Lung (tissue), 12 donors: Measurements from ENCODE around the gene ATXN2. TPM values are rescaled to one million over a fixed set of nuclear protein-coding genes. Genes with fewer than 3 reads are reported as not detected.
A peak's percentile ranks its signal among the peaks of the same experiment; 100 is the strongest.

Experiments used
- ATAC-seq: fragments of 200-7000 bp; cut with Tn5 transposase; one replicate; pipeline ENCODE4 v1.9.1; 2020; ENCODE audit warnings: moderate number of reproducible peaks; ENCODE audit not compliant: insufficient read depth, low FRiP score
- DNase-seq, 3 donors: peaks; one replicate each; pipeline ENCODE4 v3.0.0-alpha.2; 2013 to 2017
- H3K27ac ChIP-seq, 2 donors: one replicate each; pipeline ENCODE4 v1.5.1; 2013; ENCODE audit warnings: mild to moderate bottlenecking in 2 of 2, moderate library complexity in 2 of 2, control low read depth in 1 of 2, inconsistent platforms in 1 of 2, low read depth in 1 of 2, low read length in 1 of 2
- H3K27me3 ChIP-seq, 3 donors: one replicate each; pipeline ENCODE4 v1.5.1; 2013; ENCODE audit warnings: low read length in 2 of 3; ENCODE audit not compliant: control insufficient read depth in 3 of 3, insufficient read depth in 3 of 3
- H3K36me3 ChIP-seq, 4 donors: one replicate each; pipeline ENCODE4 v1.5.1; 2013; ENCODE audit warnings: low read length in 4 of 4, mild to moderate bottlenecking in 1 of 4, moderate library complexity in 1 of 4; ENCODE audit not compliant: control insufficient read depth in 4 of 4, insufficient read depth in 4 of 4
- H3K4me1 ChIP-seq, 5 donors: one replicate each; pipeline ENCODE4 v1.5.1; 2013; ENCODE audit warnings: low read length in 5 of 5, mild to moderate bottlenecking in 2 of 5, moderate library complexity in 1 of 5; ENCODE audit not compliant: control insufficient read depth in 5 of 5, insufficient read depth in 5 of 5
- H3K4me3 ChIP-seq: one replicate; pipeline ENCODE4 v1.5.1; 2013; ENCODE audit warnings: mild to moderate bottlenecking, control low read depth, moderate library complexity
- H3K9ac ChIP-seq, 2 donors: one replicate each; pipeline ENCODE4 v1.5.1; 2013; ENCODE audit warnings: low read length in 2 of 2, control low read depth in 1 of 2; ENCODE audit not compliant: insufficient read depth in 1 of 2
- H3K9me3 ChIP-seq, 4 donors: one replicate each; pipeline ENCODE4 v1.5.1; 2013; ENCODE audit warnings: low read length in 3 of 4, mild to moderate bottlenecking in 1 of 4, moderate library complexity in 1 of 4; ENCODE audit not compliant: control insufficient read depth in 4 of 4, insufficient read depth in 3 of 4
- WGBS, 2 donors: extraction: QIAGEN DNeasy Blood & Tissue Kit; methylation state at CpG; one replicate each; pipeline ENCODE4 v1.1.7; 2013; 5-methylcytosine and 5-hydroxymethylcytosine counted together
- polyA plus RNA-seq, 2 donors: library from polyadenylated mRNA; stranded (reverse); fragments of 200-250 nt; gene quantifications; one replicate each; pipeline ENCODE4 v1.2.1, GENCODE V29; 2013
- total RNA-seq, 2 donors: library from RNA; depleted of rRNA in 1 of 2; stranded (reverse); fragments of >200 nt in 1 of 2; gene quantifications; one replicate each; pipeline ENCODE4 v1.2.1, GENCODE V29; 2014 to 2021
- TF ChIP-seq, protein P1 (sequence below): IDR thresholded peaks from 2 replicates; pipeline ENCODE4 v1.5.1; 2012; ENCODE audit warnings: mild to moderate bottlenecking; ENCODE audit errors: control extremely low read depth, extremely low read depth
- donor health status: control.
- donor health status: control.
- donor health status: Bipolar disorder and iron deficiency.
- donor health status: healthy.
- donor health status: DM: yes; HTN: yes; CAD: no.

ATXN2 gene
- total and polyA plus RNA-seq, 4 donors: 18.0 to 100 (median 43.5) TPM

DNA sequence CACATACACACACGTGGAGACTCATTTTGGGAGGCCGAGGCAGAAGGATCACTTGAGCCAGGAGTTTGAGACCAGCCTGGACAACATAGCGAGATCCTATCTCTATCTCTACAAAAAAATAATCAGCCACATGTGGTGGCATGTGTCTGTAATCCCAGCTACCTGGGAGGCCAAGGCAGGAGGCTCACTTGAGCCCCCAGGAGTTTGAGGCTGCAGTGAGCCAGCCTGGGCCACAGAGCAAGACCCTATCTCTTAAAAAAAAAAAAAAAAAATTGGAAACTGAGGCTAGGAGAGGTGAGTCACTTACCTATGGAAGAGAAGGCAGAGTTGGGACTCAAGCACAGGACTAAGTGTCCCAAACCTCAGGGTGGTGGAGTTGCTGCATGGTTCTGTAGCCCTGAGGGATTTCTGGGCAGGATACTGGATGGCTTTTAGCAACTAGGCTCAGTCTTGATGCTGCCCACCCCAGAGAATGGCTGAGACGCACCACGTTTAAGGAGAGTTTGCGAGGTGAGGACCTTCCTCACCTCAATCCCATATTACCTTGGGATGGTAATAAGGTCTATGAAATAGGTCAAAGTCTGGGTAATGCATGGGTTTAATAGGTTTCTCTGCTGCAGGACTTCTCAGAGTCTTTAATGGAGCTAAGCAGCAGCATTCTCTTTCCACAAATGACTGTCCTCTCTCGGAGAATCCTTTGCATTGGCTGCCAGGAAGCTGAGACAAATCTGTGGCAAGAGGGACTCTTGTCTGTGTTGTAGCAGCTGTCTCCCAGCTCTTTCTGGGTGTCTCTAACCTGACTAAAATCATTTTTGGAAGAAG, 157.8 kb downstream of the ATXN2 start:
- 87 to 95% methylated on average over 7 of the region's 7 CpGs for WGBS, 2 donors
- no peak for DNase-seq
- Histone ChIP-seq H3K9ac (no peak overlapping the region), H3K4me3 (no peak overlapping the region), H3K4me1 (peaks cover 0 to 53% (median 9%) of the 10 kb centered on the region in 5 donors), H3K27me3 (no peaks in the 10 kb centered on the region), H3K36me3 (peaks cover 0 to 17% (median 8%) of the 10 kb centered on the region in 4 donors), H3K9me3 (no peaks in the 10 kb centered on the region), H3K27ac (no peak overlapping the region)
- TF ChIP-seq, protein P1, sequence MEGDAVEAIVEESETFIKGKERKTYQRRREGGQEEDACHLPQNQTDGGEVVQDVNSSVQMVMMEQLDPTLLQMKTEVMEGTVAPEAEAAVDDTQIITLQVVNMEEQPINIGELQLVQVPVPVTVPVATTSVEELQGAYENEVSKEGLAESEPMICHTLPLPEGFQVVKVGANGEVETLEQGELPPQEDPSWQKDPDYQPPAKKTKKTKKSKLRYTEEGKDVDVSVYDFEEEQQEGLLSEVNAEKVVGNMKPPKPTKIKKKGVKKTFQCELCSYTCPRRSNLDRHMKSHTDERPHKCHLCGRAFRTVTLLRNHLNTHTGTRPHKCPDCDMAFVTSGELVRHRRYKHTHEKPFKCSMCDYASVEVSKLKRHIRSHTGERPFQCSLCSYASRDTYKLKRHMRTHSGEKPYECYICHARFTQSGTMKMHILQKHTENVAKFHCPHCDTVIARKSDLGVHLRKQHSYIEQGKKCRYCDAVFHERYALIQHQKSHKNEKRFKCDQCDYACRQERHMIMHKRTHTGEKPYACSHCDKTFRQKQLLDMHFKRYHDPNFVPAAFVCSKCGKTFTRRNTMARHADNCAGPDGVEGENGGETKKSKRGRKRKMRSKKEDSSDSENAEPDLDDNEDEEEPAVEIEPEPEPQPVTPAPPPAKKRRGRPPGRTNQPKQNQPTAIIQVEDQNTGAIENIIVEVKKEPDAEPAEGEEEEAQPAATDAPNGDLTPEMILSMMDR: no peak
- ATAC-seq: no peak

DNA sequence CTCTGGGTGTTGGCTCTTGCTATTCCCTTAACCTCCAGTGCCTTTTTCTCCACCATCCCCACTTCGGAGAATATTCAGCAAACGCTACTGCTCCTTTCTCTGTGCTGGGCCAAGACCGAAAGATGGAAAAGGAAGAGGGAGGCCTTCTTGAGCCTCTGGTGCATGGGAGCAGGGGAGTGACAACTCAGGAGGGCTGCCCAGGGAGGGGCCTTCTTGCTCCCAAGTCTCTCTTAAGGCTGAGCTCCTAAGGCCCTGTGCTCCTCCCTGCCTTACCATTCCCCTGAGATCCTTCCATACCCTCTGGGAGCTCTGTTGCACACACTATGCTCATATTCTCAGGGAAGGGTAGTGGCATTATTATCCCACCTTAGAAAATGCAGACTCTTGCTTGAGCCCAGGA, 158.5 kb downstream of the ATXN2 start:
- peaks cover 0 to 54% (median 2%) of the 10 kb centered on the region in 5 donors for H3K4me1 ChIP-seq

DNA sequence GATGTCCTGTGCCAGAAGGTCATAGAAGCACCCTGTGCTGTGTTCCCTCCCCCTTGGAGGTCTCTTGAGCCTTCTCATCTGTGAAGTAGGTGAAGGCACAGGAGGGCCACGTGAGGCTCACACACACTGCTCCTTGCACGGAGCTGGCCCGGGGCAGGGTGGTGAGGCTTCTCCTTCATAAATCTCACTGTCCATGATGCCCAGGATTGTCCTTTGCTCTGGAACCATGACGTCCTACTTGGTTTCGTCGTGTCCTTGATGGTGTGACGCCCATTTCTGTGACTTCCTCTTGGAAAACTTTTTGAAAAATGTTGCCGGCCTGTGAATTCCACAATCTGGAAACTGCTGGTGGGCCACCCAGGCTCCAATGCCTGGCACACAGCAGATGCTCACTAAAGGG, 159.0 kb downstream of the ATXN2 start:
- ATAC-seq (no peak), DNase-seq (no peak)
- peak overlapping the region in 1 of 2 donors; percentile 63 for H3K27ac ChIP-seq
- no peak overlapping the region for H3K4me3 ChIP-seq
- TF ChIP-seq, protein P1: no peak
- no peaks in the 10 kb centered on the region for H3K27me3 ChIP-seq
- H3K9ac ChIP-seq: no peak overlapping the region
- no peaks in the 10 kb centered on the region for H3K9me3 ChIP-seq
- H3K4me1 ChIP-seq: peaks cover 0 to 55% (median 2%) of the 10 kb centered on the region in 5 donors
- 70 to 83% methylated on average over 8 of the region's 8 CpGs for WGBS, 2 donors
- H3K36me3 ChIP-seq: peaks cover 0 to 15% (median 4%) of the 10 kb centered on the region in 4 donors

More for the DNA sequence above, 158.5 kb downstream of the ATXN2 start:
- Histone ChIP-seq H3K27me3 (no peaks in the 10 kb centered on the region), H3K36me3 (peaks cover 0 to 15% (median 7%) of the 10 kb centered on the region in 4 donors), H3K27ac (peak overlapping the region in 1 of 2 donors; percentile 63), H3K9ac (no peak overlapping the region), H3K9me3 (no peaks in the 10 kb centered on the region), H3K4me3 (no peak overlapping the region)
- DNase-seq (no peak), ATAC-seq (no peak)
- WGBS, 2 donors: 81 to 88% methylated on average over 3 of the region's 3 CpGs
- TF ChIP-seq, protein P1: no peak
